HG03565 (cell line): Measurements from ENCODE around the gene KITLG.
A peak's percentile ranks its signal among the peaks of the same experiment; 100 is the strongest.
"Not testable (repeated sequence)": the region's sequence is repeated elsewhere in the genome, so short reads cannot be mapped to it uniquely, and the experiment has no call there.

Experiments
- ATAC-seq: cut with Tn5 transposase; IDR thresholded peaks from one replicate; pipeline ENCODE4 v1.9.1; 2021; ENCODE audit warnings: mild to moderate bottlenecking, moderate library complexity; ENCODE audit not compliant: unreplicated experiment

The KITLG gene, protein sequence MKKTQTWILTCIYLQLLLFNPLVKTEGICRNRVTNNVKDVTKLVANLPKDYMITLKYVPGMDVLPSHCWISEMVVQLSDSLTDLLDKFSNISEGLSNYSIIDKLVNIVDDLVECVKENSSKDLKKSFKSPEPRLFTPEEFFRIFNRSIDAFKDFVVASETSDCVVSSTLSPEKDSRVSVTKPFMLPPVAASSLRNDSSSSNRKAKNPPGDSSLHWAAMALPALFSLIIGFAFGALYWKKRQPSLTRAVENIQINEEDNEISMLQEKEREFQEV

DNA sequence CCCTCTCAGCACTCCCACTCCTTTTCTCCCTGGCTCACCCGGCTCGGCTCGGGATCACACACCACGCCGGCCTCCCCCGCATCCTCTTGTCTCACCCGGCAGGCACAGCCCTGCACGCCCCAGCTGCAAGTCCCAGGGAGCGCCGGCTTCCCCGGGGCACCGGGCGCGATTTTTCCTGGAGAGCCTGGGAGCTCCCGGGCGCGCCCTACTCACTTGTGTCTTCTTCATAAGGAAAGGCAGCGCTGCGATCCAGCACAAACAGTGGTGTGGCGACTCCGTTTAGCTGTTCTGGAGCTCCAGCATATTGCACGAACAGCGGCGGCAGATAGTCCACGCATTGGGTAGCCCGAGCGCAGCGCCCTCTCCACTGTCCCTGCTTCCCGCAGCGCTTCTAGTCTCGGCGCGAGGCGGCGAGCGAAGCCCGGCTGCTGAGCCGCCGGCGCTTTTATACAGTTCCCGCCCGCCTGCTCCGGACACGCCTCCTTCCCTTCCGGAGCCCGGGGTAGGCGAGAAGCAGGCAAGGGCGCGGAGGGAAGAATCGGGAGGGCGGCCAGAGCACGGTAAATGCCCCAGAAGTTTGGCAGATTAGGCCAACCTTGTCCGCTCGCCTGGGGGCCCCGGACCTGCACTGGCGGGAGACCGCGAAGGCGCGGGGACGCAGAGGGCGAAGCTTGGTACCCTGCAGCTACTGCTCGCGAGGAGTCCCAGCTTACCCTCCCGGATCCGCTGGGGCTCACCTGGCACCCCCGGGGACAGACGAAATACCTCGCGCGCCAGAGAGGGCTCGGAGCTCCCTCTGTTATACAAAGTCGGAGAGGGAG, at the start of gene KITLG:
Gene KITLG, minus strand, starts transcription at position 421 of the 821 bp plus-strand sequence. Its CDS starts 193 bp downstream, at position 228.
- ATAC-seq: peak; percentile 54

DNA sequence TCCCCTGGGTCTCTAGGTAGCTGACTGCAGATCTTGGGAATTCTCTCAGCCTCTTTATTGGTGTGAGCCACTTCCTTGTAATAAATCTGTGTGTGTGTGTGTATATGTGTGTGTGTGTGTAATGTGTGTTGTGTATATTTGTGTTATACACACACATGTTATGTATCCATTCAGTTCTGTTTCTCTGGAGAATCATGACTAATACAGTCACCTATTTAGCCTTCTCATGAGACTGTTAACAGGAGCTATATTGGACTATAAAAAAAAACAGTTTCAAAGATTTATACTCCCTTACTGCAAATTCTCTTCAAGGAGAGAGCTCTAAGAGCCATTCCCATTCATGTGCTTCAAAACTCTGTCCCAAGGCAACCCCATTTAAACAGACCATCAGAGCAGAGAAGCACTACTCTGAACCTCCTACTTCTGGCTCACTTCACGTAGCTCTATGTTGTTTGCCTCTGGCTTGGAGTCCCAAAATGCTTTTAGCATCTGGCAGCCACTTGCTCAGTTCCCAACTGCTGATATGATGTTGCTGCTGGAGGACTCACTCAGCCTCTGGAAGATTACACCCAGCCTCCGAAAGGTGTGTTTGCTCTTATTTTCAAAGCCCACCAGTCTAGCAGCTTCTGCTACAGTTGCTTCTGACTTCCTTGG, 48.7 kb upstream of the KITLG start:
- no peak for ATAC-seq

GRCh38 chr12:88628035-88628434, 47.8 kb upstream of the KITLG start:
- not testable (repeated sequence) for ATAC-seq

DNA sequence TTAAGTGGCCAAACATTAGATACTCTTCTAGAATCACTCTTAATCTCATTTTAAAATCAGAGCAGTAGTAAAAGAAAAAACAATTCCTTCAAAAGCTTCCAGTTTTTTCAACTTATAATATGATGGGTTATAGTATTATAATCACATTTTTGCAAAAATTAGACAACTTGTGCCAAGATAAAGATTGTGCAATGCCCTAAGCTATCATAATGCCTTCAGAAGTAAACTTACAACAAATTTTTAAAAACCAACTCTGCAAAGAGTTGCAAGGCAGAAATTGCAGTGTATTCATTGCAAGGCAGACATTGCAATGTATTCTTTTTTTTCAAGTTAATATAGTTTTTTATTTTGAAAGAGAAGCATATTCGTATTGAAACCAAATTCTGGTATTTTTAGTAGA, 47.2 kb upstream of the KITLG start:
- no peak for ATAC-seq

GRCh38 chr12:88625356-88625755, 45.1 kb upstream of the KITLG start:
- no peak for ATAC-seq

GRCh38 chr12:88624911-88625310, 44.6 kb upstream of the KITLG start:
- ATAC-seq: no peak

DNA sequence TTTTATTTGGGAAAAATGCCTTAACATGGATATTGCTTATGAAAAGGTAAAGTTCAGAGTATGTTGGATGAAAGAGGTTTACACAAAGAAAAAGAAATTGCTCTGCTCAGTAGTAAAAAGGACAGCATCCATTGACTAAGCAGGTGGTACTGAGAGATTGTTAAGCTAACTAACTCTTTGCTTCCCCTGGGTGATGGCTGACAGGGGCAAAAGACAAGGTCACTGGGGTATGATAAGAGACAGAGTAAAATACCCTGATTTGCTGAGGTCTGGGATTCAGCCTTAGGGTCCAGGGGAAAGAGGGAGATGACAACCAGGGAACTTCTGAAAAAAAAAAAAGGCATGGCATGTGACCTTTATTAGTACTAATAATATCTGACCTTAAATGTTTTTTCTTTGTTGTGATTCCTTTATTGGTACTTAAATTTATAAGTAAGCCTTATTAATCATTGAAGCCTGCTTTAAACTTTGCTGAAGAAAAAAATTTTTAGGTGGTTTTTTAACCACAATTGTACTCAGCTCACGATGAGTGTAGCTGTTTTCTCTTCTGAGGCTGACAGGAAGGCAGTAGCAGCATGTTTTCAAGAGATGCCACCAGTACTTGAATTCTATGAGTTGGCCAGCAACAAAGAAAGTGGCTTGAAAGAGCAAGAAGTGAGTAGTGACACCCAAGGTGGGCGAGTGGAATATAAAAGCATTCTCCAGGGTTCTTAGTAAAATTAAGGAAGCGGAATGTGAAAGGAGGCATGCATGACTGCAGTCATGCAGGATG, 43.7 kb upstream of the KITLG start:
- ATAC-seq: no peak

- no peak for ATAC-seq
These were observed 37.1 kb upstream of the KITLG start for GRCh38 chr12:88617352-88617751.

- no peak for ATAC-seq
These were observed 35.2 kb upstream of the KITLG start for GRCh38 chr12:88615490-88615889.

DNA sequence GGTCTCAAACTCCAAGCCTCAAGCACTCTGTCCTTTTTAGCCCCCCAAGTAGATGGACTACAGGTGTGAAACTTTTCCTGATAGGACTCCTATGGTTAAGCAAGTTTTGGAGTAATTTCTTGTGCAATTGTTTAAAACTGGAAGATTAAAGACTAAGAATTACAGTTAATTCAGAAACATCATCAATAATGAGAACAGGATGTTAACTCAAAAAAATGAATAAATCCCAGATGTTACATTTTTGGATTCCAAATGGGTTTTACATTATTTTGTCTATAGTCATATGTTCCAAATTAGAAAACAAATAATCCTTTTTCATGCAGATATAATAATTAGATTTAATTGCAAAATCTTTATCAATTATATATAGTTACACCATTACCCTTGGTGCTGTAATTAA, 24.4 kb upstream of the KITLG start:
- ATAC-seq: no peak

DNA sequence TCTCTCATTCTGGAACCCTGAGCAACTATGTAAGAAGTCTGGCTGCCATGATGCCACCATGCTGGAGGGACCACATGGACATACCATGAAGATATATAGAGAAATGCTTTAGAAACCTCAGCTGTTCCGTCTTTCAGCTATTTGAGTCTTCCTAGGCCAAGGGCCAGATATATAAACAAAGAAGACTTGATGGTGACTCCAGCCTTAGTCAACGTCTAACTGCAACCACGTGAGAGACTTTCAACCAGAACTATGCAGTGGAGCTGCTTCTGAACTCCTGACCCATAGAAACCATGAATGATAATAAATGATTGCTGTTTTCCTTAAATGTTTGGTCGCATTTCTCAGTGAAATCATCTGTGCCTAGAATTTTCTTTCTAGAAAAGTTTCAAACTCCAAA, 20.0 kb upstream of the KITLG start:
- ATAC-seq: no peak

GRCh38 chr12:88597365-88597764, 17.1 kb upstream of the KITLG start:
- no peak for ATAC-seq

GRCh38 chr12:88595697-88596096, 15.4 kb upstream of the KITLG start:
- ATAC-seq: no peak

GRCh38 chr12:88594780-88595179, 14.5 kb upstream of the KITLG start:
- ATAC-seq: no peak

GRCh38 chr12:88591343-88591742, 11.1 kb upstream of the KITLG start:
- ATAC-seq: no peak

DNA sequence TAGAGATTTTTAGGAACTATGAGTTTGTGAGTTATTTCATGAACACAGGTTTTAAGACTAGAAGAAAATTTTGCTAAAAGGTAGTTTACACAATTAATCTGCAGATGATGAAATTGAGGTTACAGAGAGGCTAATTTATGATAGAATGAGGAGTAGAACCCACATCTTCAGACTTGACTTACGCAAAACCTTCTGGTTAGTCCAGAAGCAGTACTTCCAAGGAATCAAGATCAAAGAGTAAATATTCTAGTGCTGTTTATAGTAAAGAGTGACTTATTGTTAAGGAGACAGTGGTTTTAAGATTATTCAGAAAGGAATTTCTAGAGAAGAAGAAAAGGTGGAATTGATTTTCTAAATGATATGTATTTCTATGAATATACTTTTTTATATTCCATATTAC, 10.6 kb upstream of the KITLG start:
- no peak for ATAC-seq

- ATAC-seq: no peak
These were observed 4.8 kb upstream of the KITLG start for GRCh38 chr12:88585077-88585476.

DNA sequence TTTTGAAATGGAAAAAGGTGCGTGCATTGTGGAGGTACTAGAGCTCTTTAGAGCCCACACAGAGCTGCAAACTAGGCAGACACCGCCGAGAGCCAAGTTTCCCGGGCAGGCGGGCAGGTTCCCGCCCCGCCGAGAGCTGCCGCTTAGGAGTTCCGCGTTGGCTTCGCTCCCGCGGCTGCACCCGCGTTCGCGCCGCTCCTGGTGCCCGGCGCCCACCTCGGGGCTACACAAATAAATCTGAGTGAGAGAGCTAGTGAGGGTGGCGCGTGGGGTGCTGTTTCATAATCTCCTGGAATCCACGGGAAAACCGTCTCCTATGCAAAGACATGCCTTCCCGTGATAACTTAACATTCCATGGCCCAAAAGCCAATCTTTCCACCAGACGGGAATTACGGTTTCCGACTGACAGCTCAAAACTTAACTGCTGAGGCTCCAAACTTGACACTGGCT, 645 bp downstream of the KITLG start:
- ATAC-seq: no peak

GRCh38 chr12:88579161-88579517, 1.1 kb downstream of the KITLG start:
- ATAC-seq: no peak

GRCh38 chr12:88578276-88579160, 1.8 kb downstream of the KITLG start:
- ATAC-seq: no peak
